SK-N-SH (cell line): ENCODE data around the gene HSD17B4. TPM values are rescaled to one million over a fixed set of nuclear protein-coding genes. Genes with fewer than 3 reads are reported as not detected.

ENCODE experiments used
- CTCF ChIA-PET: fragments of 300-600, 350-600 bp; formaldehyde crosslinking; extraction: SDS; loops from one replicate; lab custom pipeline; 2021; lab: Yijun Ruan, JAX
- POLR2A ChIA-PET: fragments of 350-600 bp; sonication (Branson Sonifier 250); formaldehyde crosslinking; extraction: SDS; loops from one replicate; lab custom pipeline; 2020; ENCODE audit warnings: antibody characterized with exemption, inconsistent platforms; lab: Yijun Ruan, JAX
- DNase-seq: peaks from one replicate; pipeline ENCODE4 v3.0.0; 2012
- H2AFZ ChIP-seq: fragments of 200-600 bp; sonication (generic); 2 replicates; pipeline ENCODE4 v1.8.1; 2016; ENCODE audit warnings: antibody characterized with exemption, mild to moderate bottlenecking, low read depth
- H3F3A ChIP-seq: fragments of 200-600 bp; sonication (generic); replicated peaks from 2 replicates; pipeline ENCODE3; 2016; ENCODE audit warnings: antibody characterized with exemption, mild to moderate bottlenecking; ENCODE audit not compliant: insufficient read depth
- H3K27ac ChIP-seq, 2 experiments: fragments of 200-500 bp in 1 of 2; fragments of 200-600 bp in 1 of 2; sonication (Bioruptor generic) in 1 of 2; sonication (generic), shearing (Covaris generic) in 1 of 2; 2 replicates each; pipeline versions ENCODE4 v1.5.1 to v1.6.1; 2014 to 2016; ENCODE audit warnings: low read depth in 2 of 2, inconsistent platforms in 1 of 2, low read length in 1 of 2, mild to moderate bottlenecking in 1 of 2, mixed read lengths in 1 of 2
- H3K27me3 ChIP-seq: fragments of 200-600 bp; sonication (generic), shearing (Covaris generic); 2 replicates; pipeline ENCODE4 v1.6.1; 2016; ENCODE audit warnings: mixed run types; ENCODE audit not compliant: insufficient read depth
- H3K36me3 ChIP-seq, 2 experiments: fragments of 200-500 bp in 1 of 2; fragments of 200-600 bp in 1 of 2; sonication (Bioruptor generic) in 1 of 2; sonication (generic) in 1 of 2; replicated peaks in 1 of 2; 2 replicates each; pipeline versions ENCODE3 to v1.5.1; 2014 to 2016; ENCODE audit warnings: low read length in 1 of 2, mild to moderate bottlenecking in 1 of 2; ENCODE audit not compliant: insufficient read depth in 2 of 2, control insufficient read depth in 1 of 2
- H3K4me1 ChIP-seq, 2 experiments: fragments of 200-500 bp in 1 of 2; fragments of 200-600 bp in 1 of 2; sonication (Bioruptor generic) in 1 of 2; sonication (generic), shearing (Covaris generic) in 1 of 2; 2 replicates each; pipeline versions ENCODE4 v1.5.1 to v1.6.1; 2014 to 2016; ENCODE audit warnings: low read depth in 1 of 2, low read length in 1 of 2, mixed run types in 1 of 2; ENCODE audit not compliant: insufficient read depth in 2 of 2, control insufficient read depth in 1 of 2
- H3K4me2 ChIP-seq: fragments of 200-600 bp; sonication (generic), shearing (Covaris generic); 2 replicates; pipeline ENCODE4 v1.6.1; 2017; ENCODE audit warnings: mixed run types
- H3K4me3 ChIP-seq, 2 experiments: fragments of 200-500 bp in 1 of 2; fragments of 200-600 bp in 1 of 2; sonication (Bioruptor generic) in 1 of 2; sonication (generic), shearing (Covaris generic) in 1 of 2; 2 replicates each; pipeline versions ENCODE4 v1.5.1 to v1.8.1; 2014 to 2016; ENCODE audit warnings: low read depth in 2 of 2, inconsistent platforms in 1 of 2, low read length in 1 of 2, mild to moderate bottlenecking in 1 of 2, mixed read lengths in 1 of 2, moderate library complexity in 1 of 2
- H3K79me2 ChIP-seq: fragments of 200-600 bp; sonication (generic); 2 replicates; pipeline ENCODE4 v1.8.1; 2017; ENCODE audit warnings: mild to moderate bottlenecking; ENCODE audit not compliant: insufficient read depth
- H3K9ac ChIP-seq: fragments of 200-600 bp; sonication (generic); 2 replicates; pipeline ENCODE4 v1.6.1; 2017; ENCODE audit warnings: mixed run types
- H3K9me2 ChIP-seq: fragments of 200-600 bp; sonication (generic); 2 replicates; pipeline ENCODE4 v1.6.1; 2017; ENCODE audit warnings: mixed run types
- H3K9me3 ChIP-seq: fragments of 200-600 bp; sonication (generic); 2 replicates; pipeline ENCODE4 v1.6.1; 2017; ENCODE audit warnings: mixed run types, mild to moderate bottlenecking, moderate library complexity
- H4K20me1 ChIP-seq: fragments of 200-600 bp; sonication (generic); 2 replicates; pipeline ENCODE4 v1.6.1; 2017; ENCODE audit warnings: mild to moderate bottlenecking, mixed run types; ENCODE audit not compliant: insufficient read depth
- CTCF ChIP-seq: fragments of 200-600 bp; sonication (generic); IDR thresholded peaks from 2 replicates; pipeline ENCODE4 v1.6.1; 2017; ENCODE audit warnings: antibody characterized with exemption, mild to moderate bottlenecking, moderate library complexity
- FOSL2 ChIP-seq: IDR thresholded peaks from 2 replicates; pipeline ENCODE4 v1.4.0; 2012; ENCODE audit warnings: low read depth, mild to moderate bottlenecking, moderate library complexity, borderline replicate concordance
- NRF1 ChIP-seq: IDR thresholded peaks from 2 replicates; pipeline ENCODE4 v1.6.1; 2012; ENCODE audit warnings: low read depth, mild to moderate bottlenecking, low read length
- PBX3 ChIP-seq: IDR thresholded peaks from 2 replicates; pipeline ENCODE4; 2012
- RAD21 ChIP-seq: IDR thresholded peaks from 2 replicates; pipeline ENCODE4 v1.6.1; 2012; ENCODE audit warnings: mild to moderate bottlenecking, low read length
- RXRA ChIP-seq: IDR thresholded peaks from 2 replicates; pipeline ENCODE4 v1.4.0; 2012; ENCODE audit warnings: low read depth, mild to moderate bottlenecking, borderline replicate concordance
- SMC3 ChIP-seq: IDR thresholded peaks from 2 replicates; pipeline ENCODE4 v1.6.1; 2012; ENCODE audit warnings: low read depth, low read length, improper control_type of control experiment
- TAF1 ChIP-seq: IDR thresholded peaks from 2 replicates; pipeline ENCODE4 v1.6.1; 2012; ENCODE audit warnings: low read depth, mild to moderate bottlenecking, low read length, moderate library complexity, borderline replicate concordance
- TCF12 ChIP-seq: IDR thresholded peaks from 2 replicates; pipeline ENCODE4 v1.4.0; 2012
- TEAD4 ChIP-seq: IDR thresholded peaks from 2 replicates; pipeline ENCODE4 v1.4.0; 2012; ENCODE audit warnings: mild to moderate bottlenecking, borderline replicate concordance; ENCODE audit not compliant: insufficient read depth
- WGBS: methylation state at CpG from one replicate; pipeline ENCODE4 v1.1.6; 2017; ENCODE audit warnings: low lambda C conversion rate; 5-methylcytosine and 5-hydroxymethylcytosine counted together
- polyA plus RNA-seq, 3 experiments: library from polyadenylated mRNA; depleted of rRNA; stranded (reverse); fragments of >200 nt; gene quantifications; 2 replicates each; pipeline ENCODE4 v1.2.3, GENCODE V29; 2012

The HSD17B4 gene
- polyA plus RNA-seq, 1 of the 3 experiments (the other 2 are of a cell fraction), result 119 TPM

GRCh38 chr5:119411361-119412278 is 40.7 kb upstream of the HSD17B4 start:
- CTCF ChIA-PET, result interaction anchor here (0.6 to 7.4 kb wide), 73 partner anchors 10 to 1393 kb away, joined by 3 to 175 read pairs (median 4); partner anchors contain the start of genes DMXL1, DTWD2 and TNFAIP8
- no peaks in the 10 kb centered on the region for H3K79me2 ChIP-seq
- WGBS, result 11% methylated on average over 15 of the region's 15 CpGs
- DNase-seq, result peak; percentile 58
- H3K4me2 ChIP-seq, result peak overlapping the region; percentile 72
- POLR2A ChIA-PET, result interaction anchor here (0.7 to 1.9 kb wide), 2 partner anchors 423 to 424 kb away, joined by 3 to 9 read pairs; no protein-coding TSS in a partner anchor
- peaks cover 12% of the 10 kb centered on the region for H3F3A ChIP-seq
- H4K20me1 ChIP-seq, result no peaks in the 10 kb centered on the region
- H3K9ac ChIP-seq, result peak overlapping the region; percentile 65
- H3K4me1 ChIP-seq, result peaks cover 0 to 14% of the 10 kb centered on the region in 2 experiments; a peak in 3 of 4 replicates
- H3K9me3 ChIP-seq, result no peaks in the 10 kb centered on the region
- peak overlapping the region; percentile 57 to 62 for H3K4me3 ChIP-seq
- H3K27ac ChIP-seq, result peak overlapping the region; percentile 80 to 82
- TF ChIP-seq SMC3 (peak; percentile 85), NRF1 (no peak), PBX3 (peak; percentile 64), TCF12 (0 out of 2 replicates have a peak, but pooled peaks have one; percentile 10), RXRA (no peak), TEAD4 (no peak), CTCF (peak; percentile 97), RAD21 (peak; percentile 91), FOSL2 (peak; percentile 14; the same call in 1 of the 2 replicates), TAF1 (0 out of 2 replicates have a peak, but pooled peaks have one; percentile 15)
- H2AFZ ChIP-seq, result peak overlapping the region; percentile 92
- no peaks in the 10 kb centered on the region for H3K27me3 ChIP-seq
- no peaks in the 10 kb centered on the region for H3K9me2 ChIP-seq
- no peaks in the 10 kb centered on the region for H3K36me3 ChIP-seq
